ENCODE results near the gene MCFD2. TPM values are rescaled to one million over a fixed set of nuclear protein-coding genes. Genes with fewer than 3 reads are reported as not detected.

Gene MCFD2
- polyA plus RNA-seq, 1 of the 3 experiments (the other 2 are of a cell fraction): 88.2 TPM

DNA sequence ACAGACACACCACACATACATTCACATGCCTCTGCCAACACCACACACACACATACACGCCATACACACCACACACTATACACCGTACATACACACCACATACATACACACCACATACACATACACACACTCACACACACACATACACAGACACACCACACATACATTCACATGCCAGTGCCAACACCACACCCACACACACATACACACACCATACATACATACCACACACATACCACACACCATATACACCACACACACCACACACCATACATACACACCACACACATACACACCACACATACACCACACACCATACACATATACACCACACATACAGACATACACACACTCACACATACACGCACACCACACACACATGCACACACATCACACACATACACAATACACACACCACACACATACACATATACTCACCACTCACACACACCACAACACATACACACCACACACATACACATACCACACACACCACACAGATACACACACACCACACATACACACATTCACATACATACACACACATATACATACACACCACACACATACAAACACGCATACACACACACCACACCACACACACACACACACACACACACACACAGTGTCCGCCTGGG is 37.2 kb downstream of the MCFD2 start:
- DNase-seq: no peak
- H3F3A ChIP-seq (replicated peaks; ENCODE audit: insufficient read depth): peaks cover 37% of the 10 kb centered on the region
- H4K20me1 ChIP-seq (ENCODE audit: insufficient read depth): no peaks in the 10 kb centered on the region
- no peak overlapping the region for H3K4me3 ChIP-seq (ENCODE audit: low read depth in 2 of 2, low read length in 1 of 2)
- H3K36me3 ChIP-seq (replicated peaks in 1 of 2; ENCODE audit: control insufficient read depth in 1 of 2, insufficient read depth in 2 of 2, low read length in 1 of 2): no peaks in the 10 kb centered on the region
- H2AFZ ChIP-seq (ENCODE audit: low read depth): no peak overlapping the region
- H3K9me2 ChIP-seq: no peaks in the 10 kb centered on the region
- H3K4me2 ChIP-seq: no peak overlapping the region
- no peaks in the 10 kb centered on the region for H3K9me3 ChIP-seq
- no peaks in the 10 kb centered on the region for H3K27me3 ChIP-seq (ENCODE audit: insufficient read depth)
- no peaks in the 10 kb centered on the region for H3K79me2 ChIP-seq (ENCODE audit: insufficient read depth)
- peaks cover 30 to 41% of the 10 kb centered on the region in 2 experiments; a peak in 3 of 4 replicates for H3K4me1 ChIP-seq (ENCODE audit: control insufficient read depth in 1 of 2, insufficient read depth in 2 of 2, low read depth in 1 of 2, low read length in 1 of 2)
- peak overlapping the region in 1 of 2 experiments; percentile 76; a peak in 2 of 4 replicates for H3K27ac ChIP-seq (ENCODE audit: low read depth in 2 of 2, low read length in 1 of 2)
- ChIA-PET POLR2A (no interaction called here), CTCF (interaction anchor here (0.9 kb wide), 1 partner anchor 102 kb away, joined by 3 read pairs; no protein-coding TSS in a partner anchor)
- H3K9ac ChIP-seq: no peak overlapping the region
- no peak for TF ChIP-seq FOXM1 (IDR thresholded peaks at IDR 0.05; ENCODE audit: low read depth)
- WGBS (ENCODE audit: low lambda C conversion rate): 96% methylated on average over 5 of the region's 5 CpGs

- no peak overlapping the region for H3K4me2 ChIP-seq
- H3K4me1 ChIP-seq (ENCODE audit: control insufficient read depth in 1 of 2, insufficient read depth in 2 of 2, low read depth in 1 of 2, low read length in 1 of 2): peaks cover 35 to 44% of the 10 kb centered on the region in 2 experiments; a peak in 3 of 4 replicates
- H2AFZ ChIP-seq (ENCODE audit: low read depth): no peak overlapping the region
- no peaks in the 10 kb centered on the region for H3K79me2 ChIP-seq (ENCODE audit: insufficient read depth)
- no peaks in the 10 kb centered on the region for H3K27me3 ChIP-seq (ENCODE audit: insufficient read depth)
- H3K9ac ChIP-seq: no peak overlapping the region
- no peak overlapping the region for H3K4me3 ChIP-seq (ENCODE audit: low read depth in 2 of 2, low read length in 1 of 2)
- no peak for DNase-seq
- CTCF ChIA-PET: interaction anchor here (0.8 to 2.4 kb wide), 16 partner anchors 8 to 228 kb away, joined by 3 to 20 read pairs (median 6); partner anchors contain the start of gene MCFD2
- H3K9me3 ChIP-seq: no peaks in the 10 kb centered on the region
- H4K20me1 ChIP-seq (ENCODE audit: insufficient read depth): no peaks in the 10 kb centered on the region
- TF ChIP-seq RCOR1 (IDR thresholded peaks at IDR 0.05; ENCODE audit: low read length) (no peak), RFX5 (IDR thresholded peaks at IDR 0.05; ENCODE audit: low read length) (no peak), EZH2phosphoT487 (IDR thresholded peaks at IDR 0.05; ENCODE audit: borderline replicate concordance, low read depth) (no peak), FOXJ3 (CRISPR knock-in tag; IDR thresholded peaks at IDR 0.05) (no peak), NFIC (IDR thresholded peaks at IDR 0.05; ENCODE audit: borderline replicate concordance) (no peak), FOXM1 (IDR thresholded peaks at IDR 0.05; ENCODE audit: low read depth) (no peak), NRF1 (IDR thresholded peaks at IDR 0.05; ENCODE audit: low read depth, low read length) (no peak), CHD2 (IDR thresholded peaks at IDR 0.05; ENCODE audit: low read length, partially characterized antibody) (no peak), RAD21 (IDR thresholded peaks at IDR 0.05; ENCODE audit: low read length) (no peak), TEAD4 (IDR thresholded peaks at IDR 0.05; ENCODE audit: borderline replicate concordance, insufficient read depth) (no peak), POLR2AphosphoS5 (IDR thresholded peaks at IDR 0.05; ENCODE audit: low read depth, low read length) (no peak), SMC3 (IDR thresholded peaks at IDR 0.05; ENCODE audit: low read depth, low read length) (no peak), YY1 (IDR thresholded peaks at IDR 0.05; ENCODE audit: low read depth) (no peak), FOSL2 (IDR thresholded peaks at IDR 0.05; ENCODE audit: borderline replicate concordance, low read depth) (no peak), TCF12 (IDR thresholded peaks at IDR 0.05) (no peak), GATA2 (CRISPR knock-in tag; IDR thresholded peaks at IDR 0.05) (no peak)
- TF ChIP-seq, protein P1, sequence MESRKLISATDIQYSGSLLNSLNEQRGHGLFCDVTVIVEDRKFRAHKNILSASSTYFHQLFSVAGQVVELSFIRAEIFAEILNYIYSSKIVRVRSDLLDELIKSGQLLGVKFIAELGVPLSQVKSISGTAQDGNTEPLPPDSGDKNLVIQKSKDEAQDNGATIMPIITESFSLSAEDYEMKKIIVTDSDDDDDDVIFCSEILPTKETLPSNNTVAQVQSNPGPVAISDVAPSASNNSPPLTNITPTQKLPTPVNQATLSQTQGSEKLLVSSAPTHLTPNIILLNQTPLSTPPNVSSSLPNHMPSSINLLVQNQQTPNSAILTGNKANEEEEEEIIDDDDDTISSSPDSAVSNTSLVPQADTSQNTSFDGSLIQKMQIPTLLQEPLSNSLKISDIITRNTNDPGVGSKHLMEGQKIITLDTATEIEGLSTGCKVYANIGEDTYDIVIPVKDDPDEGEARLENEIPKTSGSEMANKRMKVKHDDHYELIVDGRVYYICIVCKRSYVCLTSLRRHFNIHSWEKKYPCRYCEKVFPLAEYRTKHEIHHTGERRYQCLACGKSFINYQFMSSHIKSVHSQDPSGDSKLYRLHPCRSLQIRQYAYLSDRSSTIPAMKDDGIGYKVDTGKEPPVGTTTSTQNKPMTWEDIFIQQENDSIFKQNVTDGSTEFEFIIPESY (IDR thresholded peaks at IDR 0.05; ENCODE audit: borderline replicate concordance, low read depth): no peak
- TF ChIP-seq, protein P2, sequence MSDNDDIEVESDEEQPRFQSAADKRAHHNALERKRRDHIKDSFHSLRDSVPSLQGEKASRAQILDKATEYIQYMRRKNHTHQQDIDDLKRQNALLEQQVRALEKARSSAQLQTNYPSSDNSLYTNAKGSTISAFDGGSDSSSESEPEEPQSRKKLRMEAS (IDR thresholded peaks at IDR 0.05; ENCODE audit: low read depth): no peak
- TF ChIP-seq, protein P3, sequence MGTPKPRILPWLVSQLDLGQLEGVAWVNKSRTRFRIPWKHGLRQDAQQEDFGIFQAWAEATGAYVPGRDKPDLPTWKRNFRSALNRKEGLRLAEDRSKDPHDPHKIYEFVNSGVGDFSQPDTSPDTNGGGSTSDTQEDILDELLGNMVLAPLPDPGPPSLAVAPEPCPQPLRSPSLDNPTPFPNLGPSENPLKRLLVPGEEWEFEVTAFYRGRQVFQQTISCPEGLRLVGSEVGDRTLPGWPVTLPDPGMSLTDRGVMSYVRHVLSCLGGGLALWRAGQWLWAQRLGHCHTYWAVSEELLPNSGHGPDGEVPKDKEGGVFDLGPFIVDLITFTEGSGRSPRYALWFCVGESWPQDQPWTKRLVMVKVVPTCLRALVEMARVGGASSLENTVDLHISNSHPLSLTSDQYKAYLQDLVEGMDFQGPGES (IDR thresholded peaks at IDR 0.05; ENCODE audit: low read depth, low read length): no peak
- H3K27ac ChIP-seq (ENCODE audit: low read depth in 2 of 2, low read length in 1 of 2): peak overlapping the region in 1 of 2 experiments; percentile 76; a peak in 1 of 4 replicates
- H3K36me3 ChIP-seq (replicated peaks in 1 of 2; ENCODE audit: control insufficient read depth in 1 of 2, insufficient read depth in 2 of 2, low read length in 1 of 2): no peaks in the 10 kb centered on the region
- WGBS (ENCODE audit: low lambda C conversion rate): 96% methylated on average over 5 of the region's 5 CpGs
- peaks cover 38% of the 10 kb centered on the region for H3F3A ChIP-seq (replicated peaks; ENCODE audit: insufficient read depth)
- POLR2A ChIA-PET: no interaction called here
- H3K9me2 ChIP-seq: no peaks in the 10 kb centered on the region
These were observed 37.9 kb downstream of the MCFD2 start for GRCh38 chr2:46877619-46878113.

All from SK-N-SH (cell line).